PC-9 (cell line): Measurements from ENCODE around the gene PNCK. TPM values are rescaled to one million over a fixed set of nuclear protein-coding genes. Genes with fewer than 3 reads are reported as not detected.
"Not testable (repeated sequence)": the region's sequence is repeated elsewhere in the genome, so short reads cannot be mapped to it uniquely, and the experiment has no call there.

Source experiments
- BruUV-seq: library from RNA; stranded (reverse); fragments of 400-500 nt; replicated peaks from 2 replicates; lab custom pipeline; 2021; lab: Mats Ljungman, UMichigan
- CTCF ChIA-PET: fragments of 300-600 bp; sonication (Branson Sonifier 250); formaldehyde crosslinking; loops from one replicate; lab custom pipeline; 2022; ENCODE audit warnings: antibody characterized with exemption; lab: Charles Lee
- POLR2A ChIA-PET: fragments of 300-600 bp; sonication (Branson Sonifier 250); formaldehyde crosslinking; loops from one replicate; lab custom pipeline; 2022; ENCODE audit warnings: antibody characterized with exemption; ENCODE audit not compliant: unreplicated experiment; lab: Charles Lee
- DNase-seq, 2 experiments: peaks; one replicate each; pipeline versions ENCODE4 v3.0.0 to v3.0.0-alpha.2; 2015 to 2022; ENCODE audit warnings: mixed read lengths in 1 of 2
- H2AFZ ChIP-seq: fragments of 200-600 bp; sonication (generic); 2 replicates; pipeline ENCODE4 v1.8.1; 2017; ENCODE audit warnings: antibody characterized with exemption
- H3F3A ChIP-seq: fragments of 200-600 bp; sonication (generic); 2 replicates; pipeline ENCODE4 v1.8.1; 2017; ENCODE audit warnings: antibody characterized with exemption, mild to moderate bottlenecking, low read depth; ENCODE audit not compliant: insufficient read depth
- H3K27ac ChIP-seq: fragments of 200-600 bp; sonication (generic); 2 replicates; pipeline ENCODE4 v1.6.1; 2016; ENCODE audit warnings: mixed run types
- H3K27me3 ChIP-seq: fragments of 200-600 bp; sonication (generic); 2 replicates; pipeline ENCODE4 v1.6.1; 2016; ENCODE audit warnings: low read depth, mixed run types; ENCODE audit not compliant: insufficient read depth
- H3K36me3 ChIP-seq: fragments of 200-600 bp; sonication (generic); 2 replicates; pipeline ENCODE4 v1.6.1; 2016; ENCODE audit warnings: low read depth, mixed run types
- H3K4me1 ChIP-seq: fragments of 200-600 bp; sonication (generic); replicated peaks from 2 replicates; pipeline ENCODE4 v1.6.1; 2016; ENCODE audit warnings: mixed run types; ENCODE audit not compliant: insufficient read depth
- H3K4me2 ChIP-seq: fragments of 200-600 bp; sonication (generic); 2 replicates; pipeline ENCODE4 v1.6.1; 2017; ENCODE audit warnings: mixed run types
- H3K4me3 ChIP-seq: fragments of 200-600 bp; sonication (generic); 2 replicates; pipeline ENCODE4 v1.6.1; 2016; ENCODE audit warnings: mixed run types
- H3K79me2 ChIP-seq: fragments of 200-600 bp; sonication (generic); 2 replicates; pipeline ENCODE4 v1.6.1; 2017; ENCODE audit warnings: low read depth, mixed run types
- H3K9me2 ChIP-seq: fragments of 200-600 bp; sonication (generic); 2 replicates; pipeline ENCODE4 v1.8.1; 2017; ENCODE audit warnings: mild to moderate bottlenecking; ENCODE audit not compliant: insufficient read depth
- H3K9me3 ChIP-seq: fragments of 200-600 bp; sonication (generic); 2 replicates; pipeline ENCODE4 v1.8.1; 2016; ENCODE audit warnings: low read depth; ENCODE audit not compliant: insufficient read depth
- H4K20me1 ChIP-seq: fragments of 200-600 bp; sonication (generic); 2 replicates; pipeline ENCODE4 v1.8.1; 2017; ENCODE audit not compliant: insufficient read depth
- EZH2 ChIP-seq: fragments of 200-600 bp; sonication (generic); IDR thresholded peaks from 2 replicates; pipeline ENCODE4 v1.8.0; 2017; ENCODE audit warnings: antibody characterized with exemption, low read depth
- intact Hi-C: fragments of 100-400 bp; cut with micrococcal nuclease; formaldehyde crosslinking; loops from one replicate; pipeline ENCODE4 v1.10.0; 2022; ENCODE audit not compliant: unreplicated experiment
- total RNA-seq: library from RNA; stranded (reverse); gene quantifications from 2 replicates; pipeline ENCODE4 v1.2.3, GENCODE V29; 2021
- TF ChIP-seq, protein P1 (sequence below): fragments of 200-600 bp; sonication (generic); conservative IDR thresholded peaks from 2 replicates; pipeline ENCODE4 v1.6.1; 2017; ENCODE audit warnings: mixed run types, antibody characterized with exemption, mild to moderate bottlenecking, moderate library complexity

PNCK gene
- total RNA-seq, 1 experiment from 2014 or later, result 1.0 TPM

DNA sequence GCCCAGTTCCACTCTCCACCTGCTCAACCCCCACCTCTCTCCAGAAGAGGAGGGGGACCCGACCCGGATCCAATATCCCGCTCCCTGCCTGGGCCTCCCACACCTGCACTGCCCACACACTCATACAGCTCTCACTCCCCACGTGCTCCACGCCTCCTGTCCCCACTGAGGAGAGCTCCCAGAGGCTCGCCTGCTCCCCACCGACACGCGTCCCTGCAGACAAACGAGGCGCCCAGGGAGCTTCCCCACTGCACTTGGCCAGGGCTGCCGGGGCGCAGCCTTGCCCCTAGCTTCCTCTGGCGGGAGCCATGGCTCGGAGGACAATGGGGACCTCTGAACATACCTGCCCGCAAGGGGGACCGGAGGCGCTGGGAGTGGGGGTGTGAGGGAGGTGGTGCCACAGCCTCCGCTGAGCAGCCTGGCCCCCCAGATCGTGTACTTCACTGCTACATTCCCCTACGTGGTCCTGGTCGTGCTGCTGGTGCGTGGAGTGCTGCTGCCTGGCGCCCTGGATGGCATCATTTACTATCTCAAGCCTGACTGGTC lies 19.1 kb upstream of the PNCK start:
- no peaks in the 10 kb centered on the region for H3K79me2 ChIP-seq
- no TSS peak for BruUV-seq
- no peaks in the 10 kb centered on the region for H3K36me3 ChIP-seq
- no peaks in the 10 kb centered on the region for H3K4me1 ChIP-seq
- H3K27me3 ChIP-seq, result no peaks in the 10 kb centered on the region
- ChIA-PET CTCF (no interaction called here), POLR2A (no interaction called here)
- no peaks in the 10 kb centered on the region for H3K9me2 ChIP-seq
- TF ChIP-seq EZH2, result no peak
- TF ChIP-seq, protein P1, sequence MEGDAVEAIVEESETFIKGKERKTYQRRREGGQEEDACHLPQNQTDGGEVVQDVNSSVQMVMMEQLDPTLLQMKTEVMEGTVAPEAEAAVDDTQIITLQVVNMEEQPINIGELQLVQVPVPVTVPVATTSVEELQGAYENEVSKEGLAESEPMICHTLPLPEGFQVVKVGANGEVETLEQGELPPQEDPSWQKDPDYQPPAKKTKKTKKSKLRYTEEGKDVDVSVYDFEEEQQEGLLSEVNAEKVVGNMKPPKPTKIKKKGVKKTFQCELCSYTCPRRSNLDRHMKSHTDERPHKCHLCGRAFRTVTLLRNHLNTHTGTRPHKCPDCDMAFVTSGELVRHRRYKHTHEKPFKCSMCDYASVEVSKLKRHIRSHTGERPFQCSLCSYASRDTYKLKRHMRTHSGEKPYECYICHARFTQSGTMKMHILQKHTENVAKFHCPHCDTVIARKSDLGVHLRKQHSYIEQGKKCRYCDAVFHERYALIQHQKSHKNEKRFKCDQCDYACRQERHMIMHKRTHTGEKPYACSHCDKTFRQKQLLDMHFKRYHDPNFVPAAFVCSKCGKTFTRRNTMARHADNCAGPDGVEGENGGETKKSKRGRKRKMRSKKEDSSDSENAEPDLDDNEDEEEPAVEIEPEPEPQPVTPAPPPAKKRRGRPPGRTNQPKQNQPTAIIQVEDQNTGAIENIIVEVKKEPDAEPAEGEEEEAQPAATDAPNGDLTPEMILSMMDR, result no peak
- DNase-seq, result no peak
- no peaks in the 10 kb centered on the region for H4K20me1 ChIP-seq
- H3F3A ChIP-seq, result no peaks in the 10 kb centered on the region
- no peak overlapping the region for H3K4me3 ChIP-seq
- intact Hi-C loops, result no loop called here
- no peak overlapping the region for H3K4me2 ChIP-seq
- H3K27ac ChIP-seq, result no peak overlapping the region
- no peak overlapping the region for H2AFZ ChIP-seq
- no peaks in the 10 kb centered on the region for H3K9me3 ChIP-seq

DNA sequence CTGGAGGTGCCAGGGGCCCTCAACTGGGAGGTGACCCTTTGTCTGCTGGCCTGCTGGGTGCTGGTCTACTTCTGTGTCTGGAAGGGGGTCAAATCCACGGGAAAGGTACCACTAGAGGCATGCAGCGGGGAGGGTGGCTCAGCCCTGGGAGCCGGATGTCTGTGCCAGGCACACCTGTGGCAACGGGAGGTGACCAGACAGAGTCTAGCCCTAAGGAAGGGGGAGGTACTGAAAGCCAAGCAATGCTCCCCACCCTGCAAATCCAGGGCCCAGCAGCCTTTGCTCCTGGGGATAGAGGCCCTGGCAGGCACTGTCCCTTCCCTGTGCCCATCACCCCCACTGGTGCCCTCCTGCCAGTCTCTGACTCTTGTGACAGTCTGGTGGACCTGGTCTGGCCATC lies 18.4 kb upstream of the PNCK start:
- no peak overlapping the region for H3K4me3 ChIP-seq
- H4K20me1 ChIP-seq, result no peaks in the 10 kb centered on the region
- no peaks in the 10 kb centered on the region for H3K4me1 ChIP-seq
- POLR2A ChIA-PET, result no interaction called here
- CTCF ChIA-PET, result no interaction called here
- H3K9me2 ChIP-seq, result no peaks in the 10 kb centered on the region
- no peaks in the 10 kb centered on the region for H3K9me3 ChIP-seq
- H3F3A ChIP-seq, result no peaks in the 10 kb centered on the region
- no peaks in the 10 kb centered on the region for H3K27me3 ChIP-seq
- BruUV-seq, result no TSS peak
- no peak overlapping the region for H3K27ac ChIP-seq
- H3K79me2 ChIP-seq, result no peaks in the 10 kb centered on the region
- TF ChIP-seq, protein P1, result no peak
- no peak for TF ChIP-seq EZH2
- no peak overlapping the region for H2AFZ ChIP-seq
- no peak overlapping the region for H3K4me2 ChIP-seq
- DNase-seq, result peak in 1 of 2 experiments; percentile 14
- H3K36me3 ChIP-seq, result no peaks in the 10 kb centered on the region
- intact Hi-C loops, result no loop called here

DNA sequence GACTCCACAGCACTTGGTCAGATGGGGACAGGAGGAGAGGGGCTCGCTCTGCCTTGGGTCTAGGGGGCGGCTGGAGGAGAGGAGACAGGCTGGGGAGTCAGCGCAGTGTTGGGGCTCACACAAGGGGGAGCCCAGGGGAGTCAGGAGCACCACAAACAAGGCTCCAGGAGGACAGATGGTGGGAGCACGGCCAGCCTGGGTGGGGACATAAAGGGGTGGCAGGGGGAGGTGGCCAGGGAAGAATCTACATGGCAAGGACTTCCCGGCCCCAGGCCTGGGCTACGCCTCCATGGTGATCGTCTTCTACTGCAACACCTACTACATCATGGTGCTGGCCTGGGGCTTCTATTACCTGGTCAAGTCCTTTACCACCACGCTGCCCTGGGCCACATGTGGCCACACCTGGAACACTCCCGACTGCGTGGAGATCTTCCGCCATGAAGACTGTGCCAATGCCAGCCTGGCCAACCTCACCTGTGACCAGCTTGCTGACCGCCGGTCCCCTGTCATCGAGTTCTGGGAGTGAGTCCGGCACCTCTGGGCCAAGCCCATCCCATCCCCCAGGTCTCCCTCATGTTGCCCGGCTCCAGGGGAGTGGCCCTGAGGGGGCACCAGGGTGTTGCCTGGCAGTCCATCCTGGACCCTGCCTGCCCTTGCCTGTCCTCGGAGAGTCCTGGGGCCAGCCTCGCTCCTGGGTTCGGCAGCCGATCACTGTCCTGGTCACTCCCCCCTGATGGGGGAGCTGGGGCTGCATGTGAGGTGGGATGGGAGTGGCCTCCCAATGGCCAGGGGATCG lies 17.6 kb upstream of the PNCK start:
- CTCF ChIA-PET, result not testable (repeated sequence)

More for the DNA sequence above, 17.6 kb upstream of the PNCK start:
- H3K79me2 ChIP-seq, DNase-seq, H3K36me3 ChIP-seq, H4K20me1 ChIP-seq, BruUV-seq, H3K4me3 ChIP-seq, H3K27ac ChIP-seq, H3K4me1 ChIP-seq, H3K9me2 ChIP-seq, H3F3A ChIP-seq, POLR2A ChIA-PET, H3K4me2 ChIP-seq, H3K27me3 ChIP-seq, intact Hi-C loops, H3K9me3 ChIP-seq, H2AFZ ChIP-seq: not testable (repeated sequence)
